Measurements from ENCODE around the gene TPR.

TPR gene

DNA sequence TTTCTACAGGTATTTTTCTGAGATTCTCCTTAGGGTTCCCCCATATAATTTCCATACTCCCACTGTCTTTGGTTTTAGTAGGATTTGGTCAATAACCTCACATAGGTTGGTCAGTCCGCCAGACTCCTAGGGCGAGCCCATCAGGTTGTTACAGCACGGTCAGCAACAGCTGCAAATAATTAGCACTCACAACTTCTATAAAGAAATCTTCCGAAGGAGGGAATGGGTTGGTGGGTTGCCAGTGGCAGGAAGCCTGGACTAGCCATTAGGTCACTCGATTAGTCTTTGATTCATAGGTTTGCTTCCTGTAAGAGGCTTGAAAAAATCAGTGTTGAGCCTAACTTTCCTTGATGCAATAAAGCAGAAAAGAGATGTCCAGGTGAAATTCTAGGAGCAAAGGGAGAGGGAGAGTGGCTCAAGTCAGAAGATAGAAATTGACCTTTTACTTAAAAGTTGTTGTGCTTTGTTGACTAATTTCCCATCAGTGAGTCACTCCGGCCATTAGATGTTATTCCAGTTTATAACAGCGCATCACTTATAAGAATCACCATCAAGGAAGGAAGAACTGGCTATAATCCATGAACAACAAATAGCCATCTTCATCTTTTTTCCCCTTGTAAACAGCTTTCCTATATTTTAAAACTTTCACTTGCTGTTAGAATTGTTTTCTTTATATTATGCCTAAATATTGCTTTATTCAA is 88.3 kb downstream of the TPR start:
- no peak for DNase-seq

DNA sequence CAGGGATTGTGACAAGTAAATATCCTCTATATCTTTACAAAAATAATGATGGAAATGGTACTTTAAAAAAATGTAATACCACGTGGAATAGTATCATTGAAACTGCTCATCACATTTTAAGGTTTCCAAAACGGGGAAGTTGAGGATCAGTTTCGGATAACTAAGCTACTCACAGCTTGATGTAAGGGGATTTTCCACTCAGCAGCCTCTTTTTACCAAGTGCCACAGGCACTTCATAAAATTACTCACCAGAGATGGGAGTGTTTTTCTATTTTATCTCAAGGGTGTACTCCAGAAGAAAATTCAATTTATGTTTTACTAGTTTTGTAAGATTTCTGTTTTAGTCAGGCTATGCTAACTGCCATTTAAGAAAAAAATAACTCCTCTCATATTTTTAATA is 91.7 kb downstream of the TPR start:
- peak; percentile 41 to 55 (median 49) for DNase-seq

DNA sequence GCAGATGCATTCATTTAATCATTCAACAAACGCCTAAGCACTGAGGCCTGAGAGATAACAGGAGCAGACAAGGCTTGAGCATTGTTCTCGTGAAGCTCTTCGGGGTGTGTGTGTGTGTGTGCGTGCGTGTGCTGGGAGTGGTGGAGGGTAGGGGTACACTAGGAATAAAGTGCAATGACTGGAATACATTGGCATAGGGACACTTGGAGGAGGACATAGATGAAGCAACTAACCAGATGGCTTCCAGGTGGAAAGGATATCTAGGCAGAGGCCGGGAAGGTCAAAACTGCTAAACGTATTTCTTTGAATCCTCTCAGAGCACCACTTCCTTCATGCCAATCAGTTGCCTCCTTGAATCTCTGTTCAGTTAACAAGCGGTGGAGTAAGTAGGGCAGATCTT is 92.6 kb downstream of the TPR start:
- DNase-seq = no peak

DNA sequence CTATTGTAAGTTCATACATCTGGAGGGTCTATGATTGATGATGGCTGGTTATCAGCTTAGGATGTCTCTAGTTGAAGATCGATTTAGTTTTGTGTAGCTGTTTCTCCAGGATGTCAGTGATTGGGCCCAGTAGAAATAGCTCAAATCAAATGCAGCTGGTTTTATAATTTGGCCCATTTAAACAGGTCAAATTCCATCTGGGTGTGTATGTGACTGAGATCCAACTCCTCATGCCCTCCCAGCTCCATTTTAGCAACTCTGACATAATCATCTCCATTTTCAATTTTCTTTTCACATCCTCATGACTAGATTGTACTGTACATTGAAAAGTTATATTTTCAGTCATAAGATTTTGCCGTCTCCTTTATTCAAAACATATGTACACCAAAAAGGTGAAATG is 99.2 kb downstream of the TPR start:
- DNase-seq = no peak

DNA sequence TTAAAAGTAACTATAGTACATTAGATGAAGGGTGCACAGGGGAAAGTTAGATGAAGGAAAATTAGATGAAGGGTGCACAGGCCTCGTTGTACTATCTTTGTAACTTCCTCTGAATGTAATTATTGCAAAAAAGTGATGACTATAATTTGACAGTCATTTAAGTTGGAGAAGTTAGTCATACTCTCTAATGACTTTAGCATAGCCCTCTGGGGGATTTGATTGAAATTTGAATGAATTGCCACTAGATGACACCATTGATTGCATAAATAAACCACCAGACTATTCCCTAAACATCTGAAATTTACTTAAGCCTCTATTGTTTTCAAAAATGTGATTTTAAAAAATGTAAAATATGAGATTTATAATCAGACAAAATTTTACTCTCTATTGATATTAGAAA is 102.6 kb downstream of the TPR start:
- DNase-seq = peak; percentile 10 to 56 (median 30)

DNA sequence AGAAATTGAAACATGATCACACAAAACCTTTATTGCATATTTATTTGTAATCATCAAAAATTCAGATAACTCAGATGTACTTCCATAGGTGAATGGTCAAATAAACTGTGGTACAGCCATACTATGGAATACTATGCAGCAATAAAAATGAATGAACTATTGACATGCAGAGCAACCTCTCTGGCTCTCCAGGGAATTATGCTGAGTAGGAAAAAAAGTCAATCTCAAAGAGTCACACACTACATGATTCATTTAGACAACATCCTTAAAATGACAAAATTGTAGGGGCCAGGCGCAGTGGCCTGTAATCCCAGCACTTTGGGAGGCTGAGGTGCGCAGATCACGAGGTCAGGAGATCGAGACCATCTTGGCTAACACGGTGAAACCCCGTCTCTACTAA is 104.0 kb downstream of the TPR start:
- DNase-seq = no peak

Measured in suppressor macrophage treated with lipopolysaccharide for 1 hour (primary cell).